GM12872 (cell line): Measurements from ENCODE around the gene PDZRN3.

Source experiments
- TF ChIP-seq, protein P1 (sequence below): IDR thresholded peaks from 3 replicates; pipeline ENCODE4 v1.5.1; 2011; ENCODE audit warnings: low read depth, mild to moderate bottlenecking, low read length, moderate library complexity; ENCODE audit not compliant: insufficient read depth

The PDZRN3 gene

DNA sequence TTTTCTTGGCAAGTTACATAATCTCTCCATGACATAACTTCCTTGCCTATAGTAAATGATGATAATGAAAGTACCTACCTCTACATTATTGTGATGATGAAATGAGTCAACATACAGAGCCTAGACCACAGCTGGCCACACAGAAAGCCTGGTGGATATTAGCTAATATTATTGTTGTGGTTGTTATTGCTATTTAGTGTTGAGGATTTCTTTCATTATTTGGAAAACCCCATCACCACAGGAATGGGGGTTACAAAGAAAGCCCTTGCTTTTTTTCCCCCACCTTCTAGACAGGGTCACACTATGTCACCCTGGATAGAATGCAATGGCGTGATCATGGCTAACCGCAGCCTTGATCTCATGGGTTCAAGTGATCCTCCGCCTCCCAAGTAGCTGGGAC lies 125.0 kb downstream of the PDZRN3 start:
- TF ChIP-seq, protein P1, sequence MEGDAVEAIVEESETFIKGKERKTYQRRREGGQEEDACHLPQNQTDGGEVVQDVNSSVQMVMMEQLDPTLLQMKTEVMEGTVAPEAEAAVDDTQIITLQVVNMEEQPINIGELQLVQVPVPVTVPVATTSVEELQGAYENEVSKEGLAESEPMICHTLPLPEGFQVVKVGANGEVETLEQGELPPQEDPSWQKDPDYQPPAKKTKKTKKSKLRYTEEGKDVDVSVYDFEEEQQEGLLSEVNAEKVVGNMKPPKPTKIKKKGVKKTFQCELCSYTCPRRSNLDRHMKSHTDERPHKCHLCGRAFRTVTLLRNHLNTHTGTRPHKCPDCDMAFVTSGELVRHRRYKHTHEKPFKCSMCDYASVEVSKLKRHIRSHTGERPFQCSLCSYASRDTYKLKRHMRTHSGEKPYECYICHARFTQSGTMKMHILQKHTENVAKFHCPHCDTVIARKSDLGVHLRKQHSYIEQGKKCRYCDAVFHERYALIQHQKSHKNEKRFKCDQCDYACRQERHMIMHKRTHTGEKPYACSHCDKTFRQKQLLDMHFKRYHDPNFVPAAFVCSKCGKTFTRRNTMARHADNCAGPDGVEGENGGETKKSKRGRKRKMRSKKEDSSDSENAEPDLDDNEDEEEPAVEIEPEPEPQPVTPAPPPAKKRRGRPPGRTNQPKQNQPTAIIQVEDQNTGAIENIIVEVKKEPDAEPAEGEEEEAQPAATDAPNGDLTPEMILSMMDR, result no peak

DNA sequence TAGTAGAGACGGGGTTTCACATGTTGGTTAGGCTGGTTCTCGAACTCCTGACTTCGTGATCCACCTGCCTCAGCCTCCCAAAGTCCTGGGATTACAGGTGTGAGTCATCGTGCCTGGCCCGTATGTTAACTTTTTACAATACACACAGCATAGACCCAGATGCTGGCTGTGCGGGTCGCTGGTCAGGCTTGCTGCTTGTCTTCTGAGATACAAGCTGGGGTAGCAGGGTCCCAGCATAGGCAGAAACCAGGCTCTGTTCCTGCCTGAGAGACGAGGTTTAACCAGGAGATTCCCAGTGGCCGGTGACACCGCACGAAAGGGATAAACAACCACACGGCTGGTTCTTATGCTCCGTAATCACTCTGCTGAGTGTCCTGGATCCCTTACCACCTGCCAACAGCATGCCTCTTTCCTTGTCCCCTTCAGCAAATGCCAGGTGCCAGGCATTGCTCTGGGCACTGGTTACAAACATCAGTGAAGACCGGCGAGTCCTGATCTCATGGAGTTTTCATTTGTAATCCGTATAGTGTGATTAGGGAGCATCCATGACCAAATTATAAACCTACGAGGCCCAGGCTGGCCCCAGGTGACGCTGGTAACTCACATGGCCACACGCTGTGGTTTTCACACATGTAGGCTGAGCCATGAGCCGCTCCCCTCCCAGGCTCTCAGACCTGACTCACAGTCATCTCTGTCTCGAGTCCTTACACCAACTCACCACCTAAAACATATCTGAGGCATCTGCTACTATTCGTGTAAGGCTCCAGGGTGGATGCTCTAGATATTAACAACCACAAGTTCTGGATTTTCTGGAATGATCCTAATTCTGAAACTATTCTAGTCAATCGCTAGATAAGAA lies 125.7 kb downstream of the PDZRN3 start:
- TF ChIP-seq, protein P1, result no peak

DNA sequence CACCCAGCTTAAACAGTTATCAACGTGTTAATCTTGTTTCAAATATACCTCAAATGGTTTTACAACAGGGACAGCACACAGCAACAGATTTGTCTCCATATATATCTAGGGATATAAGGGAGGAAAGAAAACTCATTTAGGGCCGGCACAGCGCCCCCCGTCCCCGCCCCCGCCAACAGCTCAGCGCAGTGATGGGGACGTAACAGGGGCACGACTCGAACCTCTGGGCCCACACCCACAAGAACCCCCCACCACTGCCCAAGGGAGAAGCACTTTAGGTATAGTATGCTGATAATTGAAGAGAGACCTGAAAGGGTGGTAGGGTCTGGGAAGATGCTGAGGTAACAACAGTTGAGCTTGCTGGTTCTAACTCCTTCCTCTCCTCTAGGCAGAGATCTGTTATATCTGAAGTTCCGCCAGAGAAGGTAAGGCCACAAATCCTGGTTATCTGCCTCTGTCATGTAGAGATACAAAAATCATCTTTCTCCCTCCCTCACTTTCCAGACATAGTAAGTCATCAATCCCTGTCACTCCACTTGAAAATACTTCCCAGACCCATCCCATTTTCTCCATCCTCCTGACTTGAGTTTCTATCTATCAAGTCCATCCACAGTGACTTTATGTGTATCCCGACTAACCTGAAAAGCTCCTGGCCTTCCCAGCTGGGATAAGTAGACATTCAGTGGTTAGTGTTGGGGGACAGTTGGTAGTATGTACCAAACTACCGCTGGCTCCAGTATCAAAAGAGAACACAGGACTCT lies 126.9 kb downstream of the PDZRN3 start:
- TF ChIP-seq, protein P1, result no peak

DNA sequence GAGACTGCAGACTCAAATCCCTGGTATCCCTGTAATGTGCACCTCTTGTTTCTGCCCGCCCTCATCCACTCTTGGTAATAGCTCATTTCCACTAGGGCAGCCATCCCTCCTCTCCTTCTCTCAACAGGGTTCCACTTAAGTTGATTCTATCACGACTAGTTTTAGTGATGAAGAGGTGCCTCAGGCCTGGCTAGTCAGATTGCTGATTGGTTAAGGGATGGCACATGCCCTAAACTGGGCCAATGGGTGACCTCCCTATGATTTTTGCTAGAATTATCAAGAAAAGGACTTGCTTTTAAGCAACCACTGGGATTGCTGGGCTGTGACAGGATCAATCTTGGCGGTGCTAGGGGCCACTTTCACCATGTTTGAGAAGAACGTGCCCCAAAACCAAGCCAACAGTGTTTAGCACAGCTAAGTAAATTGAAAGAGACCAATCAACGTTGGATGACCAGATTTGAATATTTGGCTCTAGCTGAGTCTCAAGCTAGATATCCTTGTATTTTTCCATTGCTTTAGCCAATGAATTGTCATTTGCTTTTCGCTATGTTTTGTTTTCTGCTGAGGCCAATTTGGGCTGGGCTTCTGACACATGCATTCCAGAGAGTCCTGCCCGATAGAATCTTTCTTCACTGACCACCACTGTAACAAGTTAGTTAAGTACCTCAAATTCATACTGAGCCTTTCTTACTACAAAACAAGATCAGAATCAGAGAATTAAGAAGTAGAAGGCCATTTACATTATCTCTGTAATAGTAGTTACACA lies 131.0 kb downstream of the PDZRN3 start:
- TF ChIP-seq, protein P1, result no peak

DNA sequence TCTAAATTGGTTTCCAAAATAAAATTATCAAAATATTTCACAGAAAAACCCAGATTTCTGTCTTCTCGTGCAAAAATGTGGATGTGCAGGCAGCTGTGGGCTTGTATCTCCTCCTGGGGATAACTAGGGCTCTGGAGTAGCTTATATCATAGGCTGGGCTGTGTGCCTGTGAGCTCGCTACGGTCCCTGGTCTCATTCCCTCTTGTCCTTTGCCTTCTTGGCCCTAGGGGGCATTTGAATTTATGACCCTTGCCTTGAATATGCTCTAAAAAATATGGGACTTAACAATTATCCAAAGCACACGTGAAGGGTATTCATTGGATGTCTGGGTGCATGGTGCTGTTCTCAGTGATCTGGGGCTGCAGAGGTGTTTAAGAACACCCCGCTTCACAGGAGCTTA lies 132.6 kb downstream of the PDZRN3 start:
- TF ChIP-seq, protein P1, result no peak

DNA sequence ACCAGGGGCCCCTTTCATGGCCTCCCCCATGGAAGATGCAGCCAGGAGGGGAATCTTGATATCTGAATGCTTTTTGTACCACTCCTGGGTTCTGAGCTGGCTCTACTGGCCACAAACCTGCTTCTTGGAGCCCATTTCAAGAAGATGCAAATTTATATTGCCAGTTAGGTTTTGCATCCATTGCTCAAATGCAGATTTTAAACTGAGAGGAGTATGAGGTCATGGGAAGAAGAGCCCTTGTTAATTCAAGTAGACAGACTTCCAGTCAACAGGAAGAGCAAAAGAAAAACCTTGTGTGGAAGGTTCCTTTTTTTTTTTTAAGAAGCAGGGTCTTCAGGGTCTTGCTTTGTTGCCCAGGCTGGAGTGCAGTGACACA lies 133.5 kb downstream of the PDZRN3 start:
- TF ChIP-seq, protein P1, result no peak
